Body of pancreas (tissue), 4 donors: ENCODE measurements around the gene ZNF664.

Experiments
- CTCF ChIP-seq, 7 experiments: fragments of 450-650 bp in 4 of 7; fragments of 200-600 bp in 3 of 7; sonication (generic) in 3 of 7; IDR thresholded peaks; one replicate each; pipeline ENCODE4 v1.5.1; 2016 to 2019; ENCODE audit warnings: antibody characterized with exemption in 7 of 7
- POLR2A ChIP-seq, 3 donors: fragments of 450-650 bp; IDR thresholded peaks; one replicate each; pipeline ENCODE4 v1.6.1; 2016; ENCODE audit warnings: antibody characterized with exemption in 3 of 3, mild to moderate bottlenecking in 2 of 3

DNA sequence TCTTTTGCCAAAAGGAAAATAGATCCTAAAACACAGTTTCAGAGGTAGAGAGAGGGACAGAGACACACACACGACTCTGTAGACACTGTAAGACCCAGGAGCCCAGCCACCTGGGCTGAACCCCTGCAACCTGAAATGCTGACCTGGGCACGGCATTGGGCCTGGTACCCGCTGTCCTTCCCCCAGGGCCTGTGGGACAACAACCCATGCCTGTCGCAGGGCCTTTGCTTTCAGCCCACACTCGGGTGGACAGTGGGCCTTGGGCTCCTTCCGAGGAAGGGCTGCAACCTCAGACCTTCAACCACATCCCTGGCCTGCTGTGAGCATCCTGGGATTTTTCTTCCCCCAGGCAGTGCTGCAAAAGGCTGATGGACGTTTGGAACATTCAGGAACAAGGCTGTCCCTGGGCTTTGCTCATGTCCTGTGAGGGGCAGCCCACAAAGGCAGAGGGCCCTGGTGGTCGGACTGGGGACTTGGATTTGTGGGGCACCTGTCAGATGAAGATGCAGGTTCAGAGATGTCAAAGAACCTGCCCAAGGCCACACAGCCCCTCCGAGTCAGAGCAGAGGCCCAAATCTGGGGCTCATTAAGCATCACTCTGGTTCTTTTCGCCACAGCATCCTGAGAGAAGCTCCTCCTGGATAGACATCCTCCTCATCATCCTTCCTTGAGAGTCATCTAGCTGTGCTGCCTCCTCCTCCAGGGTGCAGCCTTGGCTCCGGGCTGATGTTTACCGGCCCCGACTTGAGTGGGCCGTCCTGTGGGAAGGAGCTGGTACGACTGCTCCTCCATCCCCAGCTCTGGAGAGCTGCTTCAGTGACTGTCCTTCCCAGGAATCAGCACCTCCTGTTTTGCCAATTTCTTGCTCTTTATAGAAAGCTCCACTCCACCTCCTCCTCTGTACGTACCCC lies 33.0 kb upstream of the ZNF664 start:
- TF ChIP-seq CTCF (IDR thresholded peaks at IDR 0.05) = no peak
- no peak for TF ChIP-seq POLR2A (IDR thresholded peaks at IDR 0.05)
